ENCODE measurements around the gene KRTAP19-8. TPM values are rescaled to one million over a fixed set of nuclear protein-coding genes. Genes with fewer than 3 reads are reported as not detected.

The KRTAP19-8 gene
- total RNA-seq, 4 donors from 2014 or later = not detected

DNA sequence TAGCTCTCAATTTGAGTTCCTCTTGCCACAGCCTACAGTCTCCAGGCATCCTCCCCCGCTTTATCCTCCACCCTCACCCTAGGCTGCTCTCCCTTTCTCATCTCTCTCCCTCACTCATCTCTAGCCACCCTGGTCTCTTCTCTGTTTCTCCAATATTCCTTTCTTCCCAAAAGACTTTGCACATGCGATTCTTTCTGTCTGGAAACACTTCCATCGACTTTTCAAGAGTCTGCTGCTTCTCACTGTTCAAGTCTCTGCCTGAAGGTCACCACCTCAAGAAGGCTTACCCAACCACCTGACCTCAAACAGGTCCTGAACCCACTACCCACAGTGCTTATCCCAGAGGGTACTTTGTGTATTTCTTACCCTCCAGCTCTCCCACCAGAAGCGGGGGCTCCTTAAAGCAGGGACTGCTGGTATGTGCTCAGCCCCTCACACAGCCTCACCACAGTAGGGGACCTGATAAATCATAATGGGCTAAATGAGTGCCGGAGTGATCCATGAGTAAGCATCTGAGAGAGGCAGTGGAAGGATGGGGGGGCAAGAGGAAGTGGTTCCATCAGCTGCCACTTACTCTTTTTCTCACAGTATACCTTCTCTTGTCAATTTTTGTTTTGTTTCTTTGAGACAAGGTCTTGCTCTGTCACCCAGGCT lies 14.3 kb upstream of the KRTAP19-8 start:
- DNase-seq (no peak), ATAC-seq (no peak)
- Histone ChIP-seq H3K4me3 (no peak overlapping the region), H3K9me3 (no peaks in the 10 kb centered on the region), H3K4me1 (no peaks in the 10 kb centered on the region), H3K27ac (no peak overlapping the region), H3K36me3 (no peaks in the 10 kb centered on the region), H3K27me3 (no peaks in the 10 kb centered on the region)
- no peak for TF ChIP-seq POLR2A (IDR thresholded peaks at IDR 0.05)
- TF ChIP-seq, protein P1, sequence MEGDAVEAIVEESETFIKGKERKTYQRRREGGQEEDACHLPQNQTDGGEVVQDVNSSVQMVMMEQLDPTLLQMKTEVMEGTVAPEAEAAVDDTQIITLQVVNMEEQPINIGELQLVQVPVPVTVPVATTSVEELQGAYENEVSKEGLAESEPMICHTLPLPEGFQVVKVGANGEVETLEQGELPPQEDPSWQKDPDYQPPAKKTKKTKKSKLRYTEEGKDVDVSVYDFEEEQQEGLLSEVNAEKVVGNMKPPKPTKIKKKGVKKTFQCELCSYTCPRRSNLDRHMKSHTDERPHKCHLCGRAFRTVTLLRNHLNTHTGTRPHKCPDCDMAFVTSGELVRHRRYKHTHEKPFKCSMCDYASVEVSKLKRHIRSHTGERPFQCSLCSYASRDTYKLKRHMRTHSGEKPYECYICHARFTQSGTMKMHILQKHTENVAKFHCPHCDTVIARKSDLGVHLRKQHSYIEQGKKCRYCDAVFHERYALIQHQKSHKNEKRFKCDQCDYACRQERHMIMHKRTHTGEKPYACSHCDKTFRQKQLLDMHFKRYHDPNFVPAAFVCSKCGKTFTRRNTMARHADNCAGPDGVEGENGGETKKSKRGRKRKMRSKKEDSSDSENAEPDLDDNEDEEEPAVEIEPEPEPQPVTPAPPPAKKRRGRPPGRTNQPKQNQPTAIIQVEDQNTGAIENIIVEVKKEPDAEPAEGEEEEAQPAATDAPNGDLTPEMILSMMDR (IDR thresholded peaks at IDR 0.05 in 4 of 5, conservative IDR thresholded peaks at IDR 0.05 in 1 of 5) = no peak
- in situ Hi-C loops (cut with MboI; ENCODE audit: low sequenced_read_pairs in 4 of 4) = no loop called here
- intact Hi-C loops (cut with DNase I; ENCODE audit: low total_unique reads) = no loop called here

DNA sequence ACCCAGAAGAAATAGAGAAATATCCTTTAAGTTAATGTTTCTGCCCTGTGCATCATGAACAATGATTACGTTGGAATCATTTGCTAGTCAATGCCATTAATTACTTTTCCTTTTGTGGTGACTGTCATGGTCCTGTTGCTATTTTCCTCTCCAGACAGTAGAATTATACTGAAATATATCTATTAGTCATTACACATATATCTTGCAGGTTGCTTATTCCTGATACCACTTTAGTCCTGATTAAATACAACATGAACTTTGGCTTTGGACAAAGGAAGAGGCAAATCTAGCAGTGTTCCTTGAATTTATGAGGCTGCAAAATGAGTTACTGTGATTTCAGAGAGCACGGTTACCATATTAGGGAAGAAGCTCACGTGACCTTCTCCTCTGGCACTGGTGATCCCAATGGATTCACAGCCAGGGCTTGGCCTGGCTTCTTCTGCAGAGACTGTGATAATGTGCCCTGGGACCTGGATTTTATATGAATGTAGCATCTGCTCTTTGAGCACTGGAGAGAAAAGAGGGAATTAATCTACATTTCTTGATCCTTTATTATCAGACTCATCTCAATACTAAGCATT lies 12.4 kb upstream of the KRTAP19-8 start:
- intact Hi-C loops (cut with DNase I; ENCODE audit: low total_unique reads) (no loop called here), in situ Hi-C loops (cut with MboI; ENCODE audit: low sequenced_read_pairs in 4 of 4) (no loop called here)
- no peaks in the 10 kb centered on the region for H3K36me3 ChIP-seq
- no peak overlapping the region for H3K27ac ChIP-seq
- H3K27me3 ChIP-seq = no peaks in the 10 kb centered on the region
- H3K9me3 ChIP-seq = no peaks in the 10 kb centered on the region
- ATAC-seq = no peak
- no peaks in the 10 kb centered on the region for H3K4me1 ChIP-seq
- DNase-seq = no peak
- TF ChIP-seq, protein P1 (IDR thresholded peaks at IDR 0.05 in 4 of 5, conservative IDR thresholded peaks at IDR 0.05 in 1 of 5) = no peak
- no peak for TF ChIP-seq POLR2A (IDR thresholded peaks at IDR 0.05)
- no peak overlapping the region for H3K4me3 ChIP-seq

DNA sequence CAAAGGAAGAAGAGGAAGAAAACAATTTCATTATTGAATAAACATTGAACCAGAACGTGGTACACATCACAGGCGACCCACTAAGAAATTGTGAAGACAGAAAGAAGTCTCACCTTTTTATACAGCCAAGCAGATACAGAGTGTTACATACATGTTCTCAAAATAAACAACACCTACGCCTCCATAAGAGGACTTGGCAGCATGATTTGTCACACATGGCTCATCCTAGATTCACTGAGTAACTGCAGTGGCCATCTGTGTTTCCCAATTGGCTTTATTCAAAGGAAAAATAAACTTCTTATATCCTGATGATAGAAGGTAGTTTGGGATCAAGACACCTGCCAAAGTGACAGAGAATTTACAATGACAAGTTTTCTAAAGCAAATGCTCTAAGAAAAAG lies 7.6 kb upstream of the KRTAP19-8 start:
- in situ Hi-C loops (cut with MboI; ENCODE audit: low sequenced_read_pairs in 4 of 4) = no loop called here
- no peak for TF ChIP-seq POLR2A (IDR thresholded peaks at IDR 0.05)
- TF ChIP-seq, protein P1 (IDR thresholded peaks at IDR 0.05 in 4 of 5, conservative IDR thresholded peaks at IDR 0.05 in 1 of 5) = no peak
- Histone ChIP-seq H3K27me3 (no peaks in the 10 kb centered on the region), H3K36me3 (no peaks in the 10 kb centered on the region), H3K9me3 (no peaks in the 10 kb centered on the region), H3K4me3 (no peak overlapping the region), H3K27ac (no peak overlapping the region), H3K4me1 (no peaks in the 10 kb centered on the region)
- intact Hi-C loops (cut with DNase I; ENCODE audit: low total_unique reads) = no loop called here
- ATAC-seq = no peak
- DNase-seq = no peak

DNA sequence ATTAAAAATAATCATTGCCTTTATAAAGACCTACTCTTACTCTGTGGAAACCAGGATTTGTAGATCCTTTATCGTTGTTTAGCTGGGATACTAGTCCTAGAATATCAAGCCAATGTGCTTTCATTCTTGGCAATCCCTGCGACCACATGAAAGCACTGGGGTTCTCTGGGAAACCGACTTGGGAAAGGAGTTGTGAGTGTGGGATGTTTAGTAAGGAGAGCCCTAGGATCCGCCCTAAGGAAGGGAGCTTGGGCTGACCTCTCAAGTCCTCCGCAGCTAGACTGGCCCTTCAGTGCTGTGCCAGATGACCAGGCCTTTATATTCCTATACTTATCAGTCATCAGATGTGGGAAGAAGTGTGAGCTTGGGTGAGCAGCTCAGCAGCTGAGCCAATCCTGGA lies 5.2 kb upstream of the KRTAP19-8 start:
- Histone ChIP-seq H3K9me3 (no peaks in the 10 kb centered on the region), H3K27me3 (no peaks in the 10 kb centered on the region), H3K36me3 (no peaks in the 10 kb centered on the region), H3K4me3 (no peak overlapping the region), H3K4me1 (no peaks in the 10 kb centered on the region), H3K27ac (no peak overlapping the region)
- intact Hi-C loops (cut with DNase I; ENCODE audit: low total_unique reads) = no loop called here
- DNase-seq = no peak
- TF ChIP-seq, protein P1 (IDR thresholded peaks at IDR 0.05 in 4 of 5, conservative IDR thresholded peaks at IDR 0.05 in 1 of 5) = no peak
- no peak for TF ChIP-seq POLR2A (IDR thresholded peaks at IDR 0.05)
- in situ Hi-C loops (cut with MboI; ENCODE audit: low sequenced_read_pairs in 4 of 4) = no loop called here
- no peak for ATAC-seq
